ENCODE data around the gene ASCL2.

Gene ASCL2, protein sequence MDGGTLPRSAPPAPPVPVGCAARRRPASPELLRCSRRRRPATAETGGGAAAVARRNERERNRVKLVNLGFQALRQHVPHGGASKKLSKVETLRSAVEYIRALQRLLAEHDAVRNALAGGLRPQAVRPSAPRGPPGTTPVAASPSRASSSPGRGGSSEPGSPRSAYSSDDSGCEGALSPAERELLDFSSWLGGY

DNA sequence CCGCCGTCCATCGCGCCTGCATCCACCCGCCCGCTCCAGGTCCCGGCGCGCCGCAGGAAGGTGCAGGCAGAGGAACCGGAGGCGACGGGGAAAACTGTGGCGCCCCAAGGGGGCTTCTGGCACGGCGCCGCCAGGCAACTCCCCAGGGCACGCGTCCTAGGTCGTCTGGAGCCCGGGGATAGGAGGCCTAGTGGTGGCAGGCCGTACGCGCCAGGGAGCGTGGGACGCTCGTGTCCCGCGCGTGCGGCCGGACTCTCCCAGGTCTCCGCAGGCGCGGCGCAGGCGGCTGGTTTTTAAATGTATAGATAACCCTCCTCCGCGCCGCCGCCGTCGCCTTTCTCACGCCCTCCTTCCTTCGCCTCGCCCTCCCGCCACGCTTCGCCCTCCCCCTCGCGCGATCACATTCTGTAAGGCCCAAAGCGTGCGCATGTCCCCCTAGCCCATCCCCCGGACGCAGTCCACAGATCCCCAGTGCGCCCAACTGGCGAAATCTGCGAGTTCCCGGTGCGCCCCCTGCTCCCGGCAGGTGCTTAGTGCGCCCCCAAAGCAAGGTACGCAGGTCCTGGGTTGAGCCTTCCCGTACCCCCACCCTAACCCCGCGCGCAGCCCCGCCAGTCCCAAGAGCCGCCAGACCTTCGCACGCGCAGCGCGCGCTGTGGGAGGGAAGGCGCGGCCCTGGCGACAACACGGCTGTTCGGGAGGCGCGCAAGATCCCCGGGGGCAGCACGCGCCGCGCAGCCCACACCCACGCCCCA, at the start of gene ASCL2:
TSS of gene ASCL2 (minus strand) at position 267 of the 755 bp plus-strand sequence. CDS start at position 11, 256 bp downstream.
- DNase-seq, result no peak

DNA sequence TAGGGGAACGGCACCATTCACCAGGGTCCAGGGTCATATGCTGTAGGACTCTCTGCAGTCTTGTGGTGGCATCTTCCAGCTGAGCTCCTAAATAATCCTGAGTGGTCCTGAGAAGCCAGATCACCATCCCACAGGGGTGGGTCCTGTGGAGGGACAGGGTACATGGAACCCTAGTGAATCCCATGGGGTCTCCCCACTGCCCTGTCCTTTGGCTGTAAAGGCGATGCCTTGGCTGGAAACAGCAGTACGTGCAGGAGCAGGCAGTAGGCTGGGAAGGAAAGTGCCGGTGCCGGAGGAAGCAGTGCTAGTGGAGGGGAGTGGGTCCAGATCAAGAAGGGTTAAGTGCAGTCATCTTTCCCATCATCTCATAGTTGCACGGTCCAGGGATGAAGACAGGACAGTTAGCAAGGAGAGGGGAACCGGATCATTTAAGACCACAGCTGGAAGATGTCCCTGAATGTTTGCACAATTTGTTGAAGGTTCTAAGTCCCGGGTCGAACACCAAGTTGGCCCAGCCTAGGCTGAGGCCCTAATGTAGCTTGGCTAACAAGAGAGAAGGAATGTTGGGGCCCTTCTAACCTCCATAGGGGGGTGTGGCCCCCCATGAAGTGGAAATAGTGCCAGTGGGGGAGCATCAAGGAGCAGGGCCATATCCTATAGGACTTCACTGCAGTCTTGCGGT, 49.5 kb upstream of the ASCL2 start:
- DNase-seq, result no peak

DNA sequence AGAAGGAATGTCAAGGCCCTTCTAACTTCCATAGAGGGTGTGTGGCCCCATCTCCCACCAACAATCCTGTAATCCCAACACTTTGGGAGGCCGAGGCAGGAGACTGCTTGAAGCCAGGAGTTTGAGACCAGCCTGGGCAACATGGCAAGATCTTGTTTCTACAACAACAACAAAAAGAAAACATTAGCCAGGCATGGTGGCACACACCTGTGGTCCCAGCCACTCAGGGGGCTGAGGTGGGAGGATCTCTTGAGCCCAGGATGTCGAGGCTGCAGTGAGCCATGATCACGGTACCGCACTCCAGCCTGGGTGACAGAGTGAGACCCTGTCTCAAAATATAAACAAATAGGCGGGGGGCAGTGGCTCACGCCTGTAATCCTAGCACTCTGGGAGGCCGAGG, 48.3 kb upstream of the ASCL2 start:
- no peak for DNase-seq

DNA sequence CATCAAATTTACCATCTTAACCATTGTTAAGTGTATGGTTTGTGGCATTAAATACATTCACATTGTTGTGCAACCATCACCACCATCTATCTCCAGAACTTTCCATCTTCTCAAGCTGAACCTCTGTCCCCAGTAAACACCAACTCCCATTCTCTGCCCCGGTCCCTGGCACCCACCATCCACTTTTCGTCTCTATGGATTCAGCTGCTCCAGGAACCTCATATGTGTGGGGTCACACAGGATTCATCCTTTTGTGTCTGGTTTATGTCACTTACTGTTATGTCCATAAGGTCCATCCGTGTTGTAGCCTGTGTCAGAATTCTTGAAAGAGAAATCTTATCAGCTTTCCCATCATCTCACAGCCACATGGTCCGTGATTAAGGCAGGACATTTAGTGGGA, 47.7 kb upstream of the ASCL2 start:
- DNase-seq, result no peak

DNA sequence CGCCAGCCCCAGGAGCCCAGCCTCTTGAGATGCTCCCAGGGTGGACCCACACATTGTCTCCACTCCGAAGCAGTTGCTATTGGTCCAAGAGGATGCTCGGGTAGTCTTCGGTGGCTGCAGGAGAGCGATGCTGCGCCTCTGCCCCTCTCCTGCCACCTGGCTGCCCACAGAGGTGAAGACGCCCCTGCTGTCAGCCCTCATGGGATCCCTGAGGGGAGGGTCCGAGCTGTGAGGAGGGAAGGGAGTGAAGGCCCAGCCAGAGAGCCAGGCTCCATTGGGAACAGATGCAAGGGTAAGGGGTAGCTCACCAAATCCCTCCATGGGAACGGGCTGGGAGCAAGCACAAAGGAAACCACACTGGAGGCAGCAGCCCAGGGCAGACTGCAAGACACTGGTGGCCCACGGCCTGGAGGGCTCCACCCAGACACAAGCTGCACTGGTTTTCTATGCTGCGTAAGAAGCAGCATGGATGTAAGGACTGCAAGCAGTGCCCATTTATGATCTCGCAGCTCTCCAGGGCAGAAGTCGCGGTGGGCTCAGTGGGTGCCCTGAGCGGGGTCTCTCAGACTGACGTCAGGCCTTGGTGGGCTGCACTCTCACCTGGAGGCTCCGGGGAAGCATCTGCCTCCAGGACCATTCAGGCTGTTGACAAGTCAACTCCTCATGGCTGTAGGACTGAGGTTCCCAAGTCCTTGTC, 47.1 kb upstream of the ASCL2 start:
- no peak for DNase-seq

DNA sequence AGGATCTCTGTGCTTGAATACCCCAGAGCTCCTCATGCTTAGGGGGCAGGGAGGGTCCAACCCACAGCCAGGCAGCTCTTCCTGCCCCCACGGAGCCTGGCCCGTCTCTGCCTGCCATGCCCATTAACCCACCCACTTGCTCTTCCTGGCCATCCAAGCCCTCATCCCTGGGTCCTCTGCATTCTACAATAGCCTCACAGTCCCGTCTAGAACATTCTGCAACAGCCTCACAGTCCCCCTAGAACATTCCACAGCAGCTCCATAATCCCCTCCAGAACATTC, 46.5 kb upstream of the ASCL2 start:
- DNase-seq, result no peak

DNA sequence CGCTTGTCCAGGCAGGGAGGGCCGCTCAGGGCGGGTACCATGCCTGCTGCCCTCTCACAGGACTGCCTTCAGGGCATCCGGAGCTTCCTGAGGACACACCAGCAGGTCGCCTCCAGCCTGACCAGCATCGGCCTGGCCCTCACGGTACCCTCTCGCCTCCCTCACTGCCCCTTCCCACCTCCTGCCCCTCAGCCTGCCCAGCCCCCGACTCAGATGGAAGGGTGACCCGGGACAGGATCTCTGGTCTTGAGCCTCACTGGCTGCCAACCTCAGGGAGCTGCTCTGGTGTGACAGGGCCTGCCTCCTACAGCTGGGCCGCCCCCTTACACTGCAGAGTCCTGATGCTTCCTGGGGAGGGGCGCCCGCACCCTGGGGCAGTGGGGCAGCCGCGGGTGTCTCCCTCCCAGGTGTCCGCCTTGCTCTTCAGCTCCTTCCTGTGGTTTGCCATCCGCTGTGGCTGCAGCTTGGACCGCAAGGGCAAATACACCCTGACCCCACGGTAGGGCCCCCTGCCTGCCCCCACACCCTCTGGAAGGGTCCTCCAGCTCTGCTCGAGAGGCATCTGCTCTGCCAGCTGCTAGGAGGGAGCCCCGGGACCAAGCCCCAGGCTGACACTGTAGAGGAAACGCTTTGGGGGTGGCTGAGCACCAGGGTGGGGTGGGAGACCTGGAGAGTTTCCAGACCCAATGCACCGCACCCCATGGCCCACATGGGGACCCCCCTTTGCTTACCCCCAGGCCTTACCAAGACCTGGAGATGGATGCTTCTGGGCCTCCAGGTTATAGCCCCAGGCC, 46.0 kb upstream of the ASCL2 start:
- no peak for DNase-seq

DNA sequence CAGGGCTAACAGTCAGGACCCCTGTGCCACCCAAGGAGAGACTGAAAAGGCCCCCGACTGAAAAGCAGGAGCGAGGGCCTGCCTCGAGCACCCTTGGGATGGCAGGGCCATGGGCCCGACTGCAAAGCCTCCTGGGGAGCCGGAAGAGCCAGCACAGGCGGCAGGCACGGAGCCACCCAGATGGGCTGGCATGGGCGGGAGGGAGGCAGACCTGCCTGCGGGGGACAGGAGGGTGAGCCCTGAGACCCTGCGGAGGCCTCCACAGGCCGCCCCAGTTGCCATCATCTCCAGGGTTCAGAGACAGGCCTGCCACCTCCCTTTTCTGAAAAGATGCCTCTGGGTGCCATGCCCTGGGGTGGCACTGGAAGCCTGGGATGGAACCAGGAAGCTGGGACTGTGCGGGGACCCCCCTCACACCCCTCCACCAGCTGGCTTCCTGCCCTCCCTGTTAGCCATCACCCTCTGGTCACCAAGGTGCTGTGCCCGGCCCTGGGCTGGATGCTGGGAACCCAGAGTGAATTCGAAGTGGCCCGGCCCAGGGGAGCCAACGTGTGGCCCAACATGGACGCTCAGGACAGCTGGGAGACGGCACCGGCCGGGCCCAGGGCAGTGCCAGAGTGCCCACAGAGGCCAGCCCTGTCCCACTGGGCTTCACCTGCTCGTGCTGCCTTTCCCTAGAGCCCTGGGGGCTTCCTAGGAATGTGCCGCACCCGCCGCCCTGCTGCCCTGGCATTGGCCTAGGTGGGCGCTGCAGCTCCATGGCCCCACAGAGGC, 45.2 kb upstream of the ASCL2 start:
- DNase-seq, result no peak

DNA sequence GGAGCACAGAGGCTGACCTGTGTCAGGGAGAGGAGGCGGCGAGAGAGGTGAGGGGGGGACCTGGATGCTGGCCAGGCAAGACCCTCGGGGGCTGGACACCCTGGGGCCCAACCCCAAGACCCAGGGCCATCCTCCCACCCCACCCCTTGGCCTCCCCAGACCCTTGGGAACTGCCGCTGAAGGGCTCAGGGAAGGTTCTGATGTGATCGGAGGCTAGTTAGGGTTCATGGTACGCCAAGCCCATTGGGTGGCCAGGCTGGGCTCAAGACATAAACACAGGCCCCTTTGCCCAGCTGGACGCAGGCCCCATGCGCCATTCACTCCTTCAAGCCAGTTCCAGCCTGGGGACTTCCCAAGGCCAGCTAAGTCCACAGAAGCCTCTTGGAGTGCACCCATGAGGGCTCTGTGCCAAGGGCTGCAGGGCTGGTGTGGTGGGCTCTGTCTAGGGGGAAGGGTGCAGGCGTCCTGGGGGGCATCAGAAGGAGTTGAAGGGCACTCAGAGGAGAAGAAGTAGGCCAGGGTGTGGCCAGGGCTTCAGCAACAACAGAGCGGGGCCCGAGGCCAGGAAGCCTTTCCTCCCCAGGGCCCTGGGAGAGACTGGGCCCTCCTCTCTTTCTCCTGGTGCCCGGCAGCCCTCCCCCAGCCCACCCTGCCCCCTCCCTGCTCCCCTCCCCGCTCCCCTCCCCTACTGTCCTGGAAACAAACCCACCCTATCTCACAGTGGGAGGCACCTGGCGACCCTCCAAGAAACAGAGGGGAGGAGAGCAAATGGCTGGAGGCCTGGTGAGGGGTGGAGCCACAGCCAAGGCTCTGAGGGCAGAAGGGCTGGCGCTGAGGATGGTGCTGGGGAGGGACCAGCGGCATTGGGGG, 44.4 kb upstream of the ASCL2 start:
- peak; percentile 88 for DNase-seq

DNA sequence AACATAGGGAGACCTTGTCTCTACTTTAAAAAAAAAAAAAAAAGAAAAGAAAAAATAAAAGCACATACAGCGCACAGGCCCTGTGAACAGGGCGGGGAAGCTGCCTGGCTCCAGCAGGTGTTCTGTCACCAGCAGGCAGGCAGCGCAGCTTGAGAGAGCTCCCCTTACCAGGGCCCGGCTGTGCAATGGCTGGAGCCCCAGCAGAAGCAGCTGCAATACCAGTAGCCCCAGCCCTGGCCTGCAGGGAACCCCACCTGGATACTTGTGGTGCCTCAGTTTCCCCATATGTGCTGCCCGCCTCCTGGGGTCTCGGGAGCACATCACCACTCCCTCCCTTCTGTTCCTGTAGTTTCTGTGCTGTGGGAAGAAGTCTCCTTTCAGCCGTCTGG, 43.7 kb upstream of the ASCL2 start:
- DNase-seq, result no peak

DNA sequence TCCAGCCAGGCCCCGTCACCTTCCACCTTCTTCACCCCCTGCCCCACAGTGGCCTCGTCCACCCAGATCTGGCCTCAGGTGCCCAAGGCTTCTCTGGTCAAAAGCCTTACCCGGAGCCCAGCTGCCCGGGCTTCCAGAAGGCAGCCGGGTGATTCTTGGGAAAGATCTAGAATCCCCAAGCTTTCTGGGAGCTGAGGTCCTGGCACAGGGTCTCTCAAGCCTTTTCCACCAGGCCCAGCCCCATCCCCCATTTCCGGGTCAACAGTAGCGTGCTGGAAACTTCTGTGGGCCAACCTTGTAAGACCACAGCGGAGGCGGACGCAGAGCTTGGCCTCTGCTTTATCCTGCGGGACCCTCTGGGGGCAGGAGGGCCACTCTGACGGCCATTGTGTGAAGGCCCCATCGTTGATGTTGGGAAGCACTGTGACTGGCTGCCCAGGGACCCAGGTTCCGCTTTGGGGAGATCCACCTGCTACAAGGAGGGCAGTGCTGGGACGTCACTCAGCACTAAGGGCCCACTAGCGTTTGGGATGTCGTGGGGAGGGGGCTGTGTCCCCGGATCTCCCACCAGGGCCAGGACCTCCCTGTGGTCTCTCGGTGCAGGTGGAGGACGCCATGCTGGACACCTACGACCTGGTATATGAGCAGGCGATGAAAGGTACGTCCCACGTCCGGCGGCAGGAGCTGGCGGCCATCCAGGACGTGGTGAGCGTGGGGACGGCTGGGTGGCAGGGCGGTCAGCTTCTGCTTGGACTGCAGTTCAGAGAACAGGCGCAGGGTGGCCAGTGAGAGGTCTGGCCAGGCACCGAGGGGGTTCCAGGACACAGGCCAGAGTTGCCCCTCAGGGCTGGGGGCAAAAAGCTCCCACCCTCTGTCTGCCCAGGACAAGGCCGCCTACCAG, 42.9 kb upstream of the ASCL2 start:
- no peak for DNase-seq

DNA sequence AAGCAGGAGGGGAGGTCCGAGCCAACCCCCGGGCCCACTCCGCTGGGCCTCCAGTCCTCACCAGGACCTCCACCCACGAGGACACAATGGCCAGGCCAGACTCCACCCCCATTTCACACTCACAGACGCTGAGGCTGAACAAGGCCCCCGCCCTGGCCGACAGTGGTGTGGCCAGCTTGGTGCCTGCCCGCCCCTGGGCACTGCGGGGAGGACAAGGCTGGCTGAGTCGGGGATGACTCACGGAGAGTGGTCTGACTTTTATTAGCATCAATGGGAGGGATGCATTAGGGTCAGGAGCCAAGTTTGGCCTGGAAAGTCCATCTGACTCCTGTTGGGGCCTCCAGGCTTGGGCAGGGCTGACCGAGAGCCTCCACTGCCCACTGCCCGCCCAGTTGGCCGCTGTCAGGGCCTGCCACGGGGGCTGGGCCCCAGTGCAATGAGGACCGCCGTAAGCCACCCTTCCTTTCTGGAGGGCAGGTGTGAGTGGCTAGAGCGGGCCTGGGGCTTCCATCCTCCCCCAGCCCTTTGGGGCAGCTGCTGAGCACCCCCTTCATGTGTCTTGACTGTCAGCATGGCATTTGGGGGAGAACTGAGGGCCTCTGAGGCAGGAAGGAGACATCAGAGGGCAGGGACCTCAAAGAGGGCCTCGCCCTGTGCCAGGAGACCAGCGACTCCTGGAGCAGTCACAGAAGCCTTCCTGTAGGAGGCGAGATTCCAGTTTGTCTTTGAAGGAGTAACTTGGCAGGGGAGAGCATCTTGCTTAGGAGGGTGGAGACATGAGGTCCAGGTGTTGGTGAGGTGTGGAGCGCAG, 42.0 kb upstream of the ASCL2 start:
- DNase-seq, result peak; percentile 15

DNA sequence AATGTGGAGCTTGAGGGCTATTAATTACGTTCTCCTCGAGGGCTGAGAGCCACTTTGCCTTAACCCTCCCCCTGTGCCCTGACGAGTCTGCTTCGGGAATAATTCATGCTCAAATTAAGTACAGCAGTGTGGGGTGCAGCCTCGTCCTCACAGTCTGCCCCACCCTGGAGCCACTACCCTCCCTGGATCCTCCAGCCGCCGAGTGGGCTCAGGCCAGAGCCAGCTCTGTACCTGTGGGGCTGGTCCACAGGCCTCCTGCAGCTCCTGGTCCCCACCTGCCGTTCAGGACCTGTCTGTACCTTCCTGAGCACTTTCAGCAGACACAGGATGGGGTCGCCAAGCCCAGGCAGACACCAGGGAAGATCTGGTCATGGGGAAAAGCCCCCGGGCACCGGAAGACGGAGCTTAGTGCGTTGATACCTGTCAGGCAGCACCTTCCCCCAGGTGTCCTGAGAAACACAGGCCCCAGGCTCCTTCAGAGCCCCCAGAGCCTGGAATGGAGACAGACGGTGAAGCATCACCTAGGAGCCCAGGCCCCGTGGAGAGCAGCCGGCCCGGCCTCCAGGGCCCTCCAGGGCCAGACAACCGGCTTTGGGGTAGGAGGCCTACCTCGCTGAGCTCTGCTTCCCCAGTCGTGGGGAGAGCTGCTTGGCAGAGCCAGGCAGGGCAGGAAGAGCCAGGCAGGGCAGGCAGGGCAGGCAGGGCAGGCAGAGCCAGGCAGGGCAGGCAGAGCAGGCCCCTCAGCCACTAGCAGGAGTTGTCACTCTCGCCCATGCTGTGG, 41.2 kb upstream of the ASCL2 start:
- DNase-seq, result no peak

DNA sequence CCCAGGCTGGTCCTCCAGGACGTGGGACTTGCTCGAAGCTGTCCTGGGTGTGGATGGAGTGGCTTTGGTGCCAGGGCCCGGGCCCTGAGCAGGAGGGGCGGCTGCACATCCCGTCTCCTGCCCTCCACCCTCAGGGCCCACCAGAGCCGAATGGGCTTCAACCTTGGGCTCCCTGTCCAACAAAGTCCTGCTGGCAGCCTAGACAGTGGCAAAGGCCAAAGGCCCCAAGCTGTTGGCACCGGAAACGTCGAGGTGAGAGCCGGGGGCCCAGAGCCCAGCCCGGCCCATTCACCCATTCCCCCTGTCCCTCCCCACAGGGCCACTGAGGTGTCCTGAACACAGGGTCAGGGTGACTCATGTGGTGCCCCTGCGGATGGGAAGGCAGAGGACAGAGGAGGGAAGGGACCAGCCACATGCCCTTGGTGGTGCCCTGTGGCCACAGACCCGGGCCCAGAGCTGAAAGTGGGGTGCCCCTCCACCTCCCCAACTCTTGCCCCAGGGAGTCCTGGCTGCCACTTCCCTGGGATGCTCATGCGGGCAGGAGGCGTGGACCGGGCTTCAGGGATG, 40.5 kb upstream of the ASCL2 start:
- no peak for DNase-seq

DNA sequence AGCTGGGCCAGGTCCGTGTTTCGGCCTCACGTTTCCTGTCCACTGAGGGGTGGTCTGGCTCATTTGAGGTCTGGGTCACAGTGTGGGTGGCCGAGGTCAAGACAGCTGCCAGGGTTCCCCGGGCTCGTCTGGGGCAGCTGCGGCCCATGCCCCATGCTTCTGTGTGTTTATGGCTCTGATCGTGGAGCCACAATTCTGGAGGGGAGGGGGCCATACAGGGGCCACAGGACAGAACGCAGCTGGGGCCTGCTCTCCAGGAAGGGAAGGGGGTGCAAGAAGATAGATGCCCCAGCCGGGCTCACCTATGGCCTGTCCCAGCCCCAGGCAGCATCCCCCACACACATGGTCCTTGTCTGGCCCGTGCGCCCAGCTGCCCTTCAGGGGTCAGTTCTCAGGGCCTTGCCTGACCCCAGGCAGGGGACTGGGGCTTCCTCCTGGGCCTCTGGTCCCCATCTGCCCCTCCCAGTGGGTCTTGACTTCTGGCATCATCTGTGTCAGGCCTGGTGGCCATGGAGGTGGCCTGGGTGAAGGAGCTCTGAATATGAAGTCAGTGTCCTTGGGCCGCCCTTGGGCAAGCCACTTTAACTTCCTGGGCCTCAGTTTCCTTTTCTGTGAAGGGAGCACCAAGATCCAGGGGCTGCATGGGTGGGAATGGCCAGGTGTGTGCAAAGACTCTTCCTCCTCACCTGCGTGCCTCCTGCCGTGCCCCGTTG, 39.8 kb upstream of the ASCL2 start:
- DNase-seq, result no peak

DNA sequence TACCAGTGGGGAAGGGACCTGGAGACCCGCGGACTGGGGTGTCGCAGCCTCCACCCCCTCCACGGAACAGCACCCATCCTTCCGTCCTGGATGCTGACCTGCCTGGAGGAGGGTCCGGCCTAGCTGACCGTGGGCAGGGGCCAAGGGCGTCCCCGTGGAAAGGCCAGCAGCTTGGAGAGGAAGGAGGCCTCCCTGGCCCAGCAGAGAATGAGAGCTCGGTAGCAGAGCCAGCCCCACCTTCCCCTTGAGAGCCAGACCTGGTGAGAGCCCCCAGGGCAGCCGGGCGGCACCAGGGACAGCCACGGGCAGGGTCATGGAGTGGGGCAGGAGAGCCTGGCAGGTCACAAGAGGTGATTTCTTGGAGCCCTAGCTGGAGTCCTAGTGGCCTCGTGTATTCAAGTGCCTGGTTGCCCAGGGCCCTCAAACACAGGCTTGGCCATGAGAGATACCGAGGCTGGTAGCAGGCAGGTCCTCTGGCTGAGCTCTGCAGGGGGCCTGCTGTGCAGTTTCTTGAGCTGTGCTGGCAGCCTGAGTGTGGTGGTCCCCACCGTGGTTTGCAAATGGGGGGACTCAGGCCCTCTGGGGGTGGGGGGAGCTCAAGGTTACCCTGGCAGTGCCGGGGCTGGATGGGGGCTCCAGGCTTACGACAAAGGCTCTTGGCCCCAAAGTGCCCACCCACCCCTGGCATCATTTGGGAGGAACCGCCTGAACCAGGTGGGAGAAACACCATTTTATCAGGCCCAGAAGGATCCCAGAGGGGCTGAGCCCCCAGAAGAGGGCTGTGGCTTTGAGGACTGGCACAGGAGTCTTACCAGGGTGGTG, 39.1 kb upstream of the ASCL2 start:
- DNase-seq, result no peak
